ENCODE results near the gene S100A14. TPM values are rescaled to one million over a fixed set of nuclear protein-coding genes. Genes with fewer than 3 reads are reported as not detected.
"Not testable (repeated sequence)": the region's sequence is repeated elsewhere in the genome, so short reads cannot be mapped to it uniquely, and the experiment has no call there.

S100A14 gene
- total RNA-seq, 1 experiment from 2014 or later, result 0.63 TPM

DNA sequence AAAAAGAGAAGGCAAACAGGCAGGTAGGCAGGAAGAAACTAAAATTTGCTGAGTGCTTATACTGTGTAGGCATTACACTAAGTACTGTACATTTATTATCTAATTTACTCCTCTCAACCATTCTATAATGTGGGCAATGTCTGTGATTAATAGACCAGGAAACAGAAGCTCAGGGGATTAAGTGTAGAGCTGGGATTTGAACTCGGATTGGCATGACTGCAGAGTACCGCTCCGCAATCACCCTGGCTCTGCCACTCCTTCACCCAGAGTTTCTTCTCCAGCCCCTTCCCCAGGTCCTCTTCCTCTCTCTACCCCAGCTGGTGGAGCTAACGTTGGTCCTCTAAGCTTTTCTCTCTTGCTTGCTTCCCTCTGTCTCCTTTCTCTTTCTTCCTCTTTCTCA is 39.0 kb downstream of the S100A14 start:
- Histone ChIP-seq H3K56ac (ENCODE audit: insufficient read length, low read depth, low read length) (no peak overlapping the region), H3K4me1 (ENCODE audit: insufficient read depth, low read length) (no peaks in the 10 kb centered on the region), H2BK12ac (ENCODE audit: insufficient read length, low read depth, low read length) (no peak overlapping the region), H3K23ac (ENCODE audit: insufficient read length, low read depth, low read length) (no peak overlapping the region), H3K14ac (ENCODE audit: insufficient read depth, low read length) (no peak overlapping the region), H3K79me2 (ENCODE audit: insufficient read depth, low read length) (no peaks in the 10 kb centered on the region), H3K4me2 (ENCODE audit: insufficient read depth, insufficient read length, low read length) (no peak overlapping the region), H3K27me3 (ENCODE audit: insufficient read depth, low read length) (no peaks in the 10 kb centered on the region), H2AFZ (ENCODE audit: low read length) (no peak overlapping the region), H4K20me1 (ENCODE audit: control insufficient read depth, insufficient read depth, insufficient read length) (no peaks in the 10 kb centered on the region), H2BK5ac (ENCODE audit: insufficient read length, low read length) (no peak overlapping the region), H2BK120ac (ENCODE audit: low read depth, low read length, poor library complexity, severe bottlenecking) (no peak overlapping the region), H3K9ac (ENCODE audit: extremely low read depth, insufficient read length, low read length) (no peak overlapping the region), H4K8ac (replicated peaks; ENCODE audit: insufficient read length, low read depth, low read length) (no peak overlapping the region), H2AK5ac (ENCODE audit: insufficient read length, low read length) (no peak overlapping the region), H3T11ph (ENCODE audit: low read length) (no peak overlapping the region), H3K23me2 (ENCODE audit: insufficient read length, low read depth, low read length, poor library complexity, severe bottlenecking) (no peaks in the 10 kb centered on the region), H2BK20ac (ENCODE audit: low read depth, low read length, poor library complexity, severe bottlenecking) (no peak overlapping the region), H3K27ac (ENCODE audit: insufficient read length, low read depth, low read length) (no peak overlapping the region), H3K9me3 (ENCODE audit: control insufficient read depth, low read depth, low read length) (no peaks in the 10 kb centered on the region), H4K91ac (ENCODE audit: insufficient read length, low read depth, low read length) (no peak overlapping the region), H4K5ac (ENCODE audit: insufficient read length, low read depth, low read length) (no peak overlapping the region), H3K4ac (ENCODE audit: low read depth, low read length) (no peak overlapping the region), H3K79me1 (ENCODE audit: insufficient read depth, low read depth, low read length, poor library complexity, severe bottlenecking) (no peaks in the 10 kb centered on the region), H3K18ac (ENCODE audit: insufficient read length, low read depth, low read length) (no peak overlapping the region), H2BK15ac (ENCODE audit: low read depth, low read length) (no peak overlapping the region)
- Mint-ChIP-seq H3K27ac (no peak overlapping the region; a peak in 1 of 7 replicates), H3K4me1 (peaks cover 17 to 22% of the 10 kb centered on the region in 2 experiments), H3K4me3 (no peak overlapping the region; a peak in 1 of 5 replicates), H3K27me3 (ENCODE audit: low read depth) (no peaks in the 10 kb centered on the region), H3K36me3 (ENCODE audit: insufficient read depth in 1 of 3, low read depth in 3 of 3) (peaks cover 0 to 6% (median 0%) of the 10 kb centered on the region in 3 experiments; a peak in 2 of 7 replicates), H3K9me3 (peaks cover 12 to 15% of the 10 kb centered on the region in 2 experiments; a peak in 4 of 5 replicates)
- no peak for DNase-seq
- TF ChIP-seq, protein P1, sequence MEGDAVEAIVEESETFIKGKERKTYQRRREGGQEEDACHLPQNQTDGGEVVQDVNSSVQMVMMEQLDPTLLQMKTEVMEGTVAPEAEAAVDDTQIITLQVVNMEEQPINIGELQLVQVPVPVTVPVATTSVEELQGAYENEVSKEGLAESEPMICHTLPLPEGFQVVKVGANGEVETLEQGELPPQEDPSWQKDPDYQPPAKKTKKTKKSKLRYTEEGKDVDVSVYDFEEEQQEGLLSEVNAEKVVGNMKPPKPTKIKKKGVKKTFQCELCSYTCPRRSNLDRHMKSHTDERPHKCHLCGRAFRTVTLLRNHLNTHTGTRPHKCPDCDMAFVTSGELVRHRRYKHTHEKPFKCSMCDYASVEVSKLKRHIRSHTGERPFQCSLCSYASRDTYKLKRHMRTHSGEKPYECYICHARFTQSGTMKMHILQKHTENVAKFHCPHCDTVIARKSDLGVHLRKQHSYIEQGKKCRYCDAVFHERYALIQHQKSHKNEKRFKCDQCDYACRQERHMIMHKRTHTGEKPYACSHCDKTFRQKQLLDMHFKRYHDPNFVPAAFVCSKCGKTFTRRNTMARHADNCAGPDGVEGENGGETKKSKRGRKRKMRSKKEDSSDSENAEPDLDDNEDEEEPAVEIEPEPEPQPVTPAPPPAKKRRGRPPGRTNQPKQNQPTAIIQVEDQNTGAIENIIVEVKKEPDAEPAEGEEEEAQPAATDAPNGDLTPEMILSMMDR (conservative IDR thresholded peaks at IDR 0.05), result no peak
- no CpG with 5 or more reads among the region's 4 CpGs for WGBS (ENCODE audit: extremely low coverage, insufficient read length, low lambda C conversion rate)

DNA sequence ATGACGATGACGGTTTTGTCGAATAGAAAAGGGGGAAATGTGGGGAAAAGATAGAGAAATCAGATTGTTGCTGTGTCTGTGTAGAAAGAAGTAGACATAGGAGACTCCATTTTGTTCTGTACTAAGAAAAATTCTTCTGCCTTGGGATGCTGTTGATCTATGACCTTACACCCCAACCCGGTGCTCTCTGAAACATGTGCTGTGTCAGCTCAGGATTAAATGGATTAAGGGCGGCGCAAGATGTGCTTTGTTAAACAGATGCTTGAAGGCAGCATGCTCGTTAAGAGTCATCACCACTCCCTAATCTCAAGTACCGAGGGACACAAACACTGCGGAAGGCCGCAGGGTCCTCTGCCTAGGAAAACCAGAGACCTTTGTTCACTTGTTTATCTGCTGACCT is 40.6 kb downstream of the S100A14 start:
- H3K4me3 Mint-ChIP-seq; H3T11ph ChIP-seq (ENCODE audit: low read length); H3K27ac ChIP-seq (ENCODE audit: insufficient read length, low read depth, low read length); H3K23me2 ChIP-seq (ENCODE audit: insufficient read length, low read depth, low read length, poor library complexity, severe bottlenecking); H4K8ac ChIP-seq (replicated peaks; ENCODE audit: insufficient read length, low read depth, low read length); H3K27ac Mint-ChIP-seq; H3K79me1 ChIP-seq (ENCODE audit: insufficient read depth, low read depth, low read length, poor library complexity, severe bottlenecking); H3K36me3 Mint-ChIP-seq (ENCODE audit: insufficient read depth in 1 of 3, low read depth in 3 of 3); H3K9me3 ChIP-seq (ENCODE audit: control insufficient read depth, low read depth, low read length); H2BK12ac ChIP-seq (ENCODE audit: insufficient read length, low read depth, low read length); H3K79me2 ChIP-seq (ENCODE audit: insufficient read depth, low read length); H3K4me1 ChIP-seq (ENCODE audit: insufficient read depth, low read length); DNase-seq; H4K5ac ChIP-seq (ENCODE audit: insufficient read length, low read depth, low read length); H3K4ac ChIP-seq (ENCODE audit: low read depth, low read length); H3K27me3 Mint-ChIP-seq (ENCODE audit: low read depth); H3K23ac ChIP-seq (ENCODE audit: insufficient read length, low read depth, low read length); H3K9ac ChIP-seq (ENCODE audit: extremely low read depth, insufficient read length, low read length); H3K14ac ChIP-seq (ENCODE audit: insufficient read depth, low read length); H2AK5ac ChIP-seq (ENCODE audit: insufficient read length, low read length); H3K18ac ChIP-seq (ENCODE audit: insufficient read length, low read depth, low read length); H3K4me2 ChIP-seq (ENCODE audit: insufficient read depth, insufficient read length, low read length); H2BK5ac ChIP-seq (ENCODE audit: insufficient read length, low read length); H2BK20ac ChIP-seq (ENCODE audit: low read depth, low read length, poor library complexity, severe bottlenecking); H2AFZ ChIP-seq (ENCODE audit: low read length); H4K20me1 ChIP-seq (ENCODE audit: control insufficient read depth, insufficient read depth, insufficient read length); H2BK15ac ChIP-seq (ENCODE audit: low read depth, low read length); H3K56ac ChIP-seq (ENCODE audit: insufficient read length, low read depth, low read length); H3K27me3 ChIP-seq (ENCODE audit: insufficient read depth, low read length); H4K91ac ChIP-seq (ENCODE audit: insufficient read length, low read depth, low read length); H2BK120ac ChIP-seq (ENCODE audit: low read depth, low read length, poor library complexity, severe bottlenecking): not testable (repeated sequence)
- H3K9me3 Mint-ChIP-seq, result peaks cover 12 to 15% of the 10 kb centered on the region in 2 experiments; a peak in 4 of 5 replicates
- no CpG with 5 or more reads among the region's 10 CpGs for WGBS (ENCODE audit: extremely low coverage, insufficient read length, low lambda C conversion rate)
- peaks cover 17 to 22% of the 10 kb centered on the region in 2 experiments for H3K4me1 Mint-ChIP-seq
